ENCODE data around the gene RTP3. TPM values are rescaled to one million over a fixed set of nuclear protein-coding genes. Genes with fewer than 3 reads are reported as not detected.
A peak's percentile ranks its signal among the peaks of the same experiment; 100 is the strongest.
"Not testable (repeated sequence)": the region's sequence is repeated elsewhere in the genome, so short reads cannot be mapped to it uniquely, and the experiment has no call there.

Gene RTP3
- total RNA-seq, 1 donor from 2014 or later, result not detected

- intact Hi-C loops (cut with DNase I), result no loop called here
- DNase-seq (ENCODE audit: low spot score), result peak; percentile 64
- ATAC-seq, result peak; percentile 85
Observed at GRCh38 chr3:46538803-46539442, 41.1 kb downstream of the RTP3 start.

- ATAC-seq (no peak), DNase-seq (ENCODE audit: low spot score) (no peak)
- intact Hi-C loops (cut with DNase I), result no loop called here
Observed at GRCh38 chr3:46539443-46540005, 41.7 kb downstream of the RTP3 start.

- ATAC-seq (no peak), DNase-seq (ENCODE audit: low spot score) (no peak)
- intact Hi-C loops (cut with DNase I), result no loop called here
Observed at GRCh38 chr3:46540550-46540949, 42.8 kb downstream of the RTP3 start.

- no peak for ATAC-seq
- DNase-seq (ENCODE audit: low spot score), result no peak
- intact Hi-C loops (cut with DNase I), result no loop called here
Observed at GRCh38 chr3:46541835-46542234, 44.1 kb downstream of the RTP3 start.

- intact Hi-C loops (cut with DNase I), result no loop called here
- ATAC-seq (no peak), DNase-seq (ENCODE audit: low spot score) (no peak)
Observed at GRCh38 chr3:46542344-46542743, 44.6 kb downstream of the RTP3 start.

GRCh38 chr3:46542801-46543201 lies 45.0 kb downstream of the RTP3 start:
- intact Hi-C loops (cut with DNase I), result no loop called here
- ATAC-seq (peak; percentile 54), DNase-seq (ENCODE audit: low spot score) (no peak)

- ATAC-seq (no peak), DNase-seq (ENCODE audit: low spot score) (no peak)
Observed at GRCh38 chr3:46544771-46545503, 47.2 kb downstream of the RTP3 start.

GRCh38 chr3:46545818-46546630 lies 48.2 kb downstream of the RTP3 start:
- DNase-seq (ENCODE audit: low spot score) (no peak), ATAC-seq (no peak)
- intact Hi-C loops (cut with DNase I), result no loop called here

More at GRCh38 chr3:46544771-46545503, 47.2 kb downstream of the RTP3 start:
- intact Hi-C loops (cut with DNase I), result no loop called here

GRCh38 chr3:46546896-46547440 lies 49.2 kb downstream of the RTP3 start:
- ATAC-seq (no peak), DNase-seq (ENCODE audit: low spot score) (no peak)
- intact Hi-C loops (cut with DNase I), result no loop called here

- ATAC-seq; intact Hi-C loops (cut with DNase I); DNase-seq (ENCODE audit: low spot score): not testable (repeated sequence)
Observed at GRCh38 chr3:46548611-46549010, 50.8 kb downstream of the RTP3 start.

- DNase-seq (ENCODE audit: low spot score), result no peak
- ATAC-seq, result no peak
- intact Hi-C loops (cut with DNase I), result no loop called here
Observed at GRCh38 chr3:46549408-46549904, 51.7 kb downstream of the RTP3 start.

GRCh38 chr3:46549989-46550388 lies 52.2 kb downstream of the RTP3 start:
- intact Hi-C loops (cut with DNase I), result no loop called here
- ATAC-seq (no peak), DNase-seq (ENCODE audit: low spot score) (no peak)

Other genes starting within 250 kb of the RTP3 start
- 3.7 TPM for gene CCR2, start 143.9 kb upstream of the RTP3 start, total RNA-seq
- 3.6 TPM for gene CCR5, start 127.0 kb upstream of the RTP3 start, total RNA-seq
- 4.7 TPM for gene CCRL2, start 90.7 kb upstream of the RTP3 start, total RNA-seq
- 11.3 TPM for gene LTF, start 33.1 kb upstream of the RTP3 start, total RNA-seq
- gene LRRC2, start 68.3 kb downstream of the RTP3 start, total RNA-seq, result 2.2 TPM
- not detected for gene FAM240A, start 114.5 kb downstream of the RTP3 start, total RNA-seq
- 18.5 TPM for gene ALS2CL, start 195.7 kb downstream of the RTP3 start, total RNA-seq
- 0.76 TPM for gene TMIE, start 203.4 kb downstream of the RTP3 start, total RNA-seq
- gene PRSS50, start 219.9 kb downstream of the RTP3 start, total RNA-seq, result 0.13 TPM

Measured in sciatic nerve (tissue), 2 donors.